ENCODE data around the gene PAX5. TPM values are rescaled to one million over a fixed set of nuclear protein-coding genes. Genes with fewer than 3 reads are reported as not detected.

Gene PAX5
- polyA plus RNA-seq, 1 of the 3 experiments (the other 2 are of a cell fraction), result 0.05 TPM

DNA sequence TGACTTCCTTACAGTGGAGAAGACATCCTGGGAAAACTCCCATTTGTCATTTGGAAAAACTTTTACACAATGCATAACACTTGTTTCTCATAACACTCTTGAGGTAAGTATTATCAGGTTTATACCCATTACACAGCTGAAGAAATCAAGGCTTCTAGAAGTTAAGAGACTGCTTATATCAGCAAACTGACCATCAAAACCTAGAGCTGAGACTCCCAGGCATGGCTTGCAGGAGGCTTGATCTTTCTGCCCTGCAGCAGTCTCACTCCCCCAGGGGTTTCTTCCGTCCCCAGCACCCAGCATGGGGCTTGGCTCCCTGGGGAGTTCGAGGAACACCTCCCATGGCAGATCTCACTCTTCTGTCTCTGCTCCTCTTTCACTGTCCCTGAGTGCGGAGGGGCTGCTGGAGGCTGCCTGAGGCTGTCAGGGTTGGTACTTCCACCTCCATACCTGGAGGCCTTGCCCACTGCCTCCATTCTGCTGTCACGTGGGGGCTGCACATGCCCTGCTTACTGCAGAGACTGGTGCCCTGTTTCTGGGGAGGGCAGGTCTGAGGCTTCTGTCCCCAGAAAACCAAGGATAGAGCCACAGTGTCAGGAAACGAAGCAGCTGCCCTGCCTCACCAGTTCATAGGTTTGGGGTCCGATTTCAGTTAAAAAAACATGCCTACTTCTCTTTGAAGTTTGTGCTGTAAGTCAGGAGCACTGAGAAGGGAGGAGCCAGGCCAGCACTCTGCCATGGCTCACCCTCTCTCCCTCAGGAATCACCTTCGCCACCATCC is 202.5 kb downstream of the PAX5 start:
- Histone ChIP-seq H3K4me3 (ENCODE audit: low read depth in 2 of 2, low read length in 1 of 2) (no peak overlapping the region), H3K36me3 (replicated peaks in 1 of 2; ENCODE audit: control insufficient read depth in 1 of 2, insufficient read depth in 2 of 2, low read length in 1 of 2) (no peaks in the 10 kb centered on the region), H3K27ac (ENCODE audit: low read depth in 2 of 2, low read length in 1 of 2) (no peak overlapping the region), H3K4me2 (no peak overlapping the region), H3K9ac (no peak overlapping the region), H3K27me3 (ENCODE audit: insufficient read depth) (0 out of 2 replicates have a peak, but pooled peaks cover 14% of the 10 kb centered on the region), H3K79me2 (ENCODE audit: insufficient read depth) (no peaks in the 10 kb centered on the region), H3K4me1 (ENCODE audit: control insufficient read depth in 1 of 2, insufficient read depth in 2 of 2, low read depth in 1 of 2, low read length in 1 of 2) (no peaks in the 10 kb centered on the region; a peak in 1 of 4 replicates), H3K9me2 (no peaks in the 10 kb centered on the region), H3K9me3 (no peaks in the 10 kb centered on the region), H3F3A (replicated peaks; ENCODE audit: insufficient read depth) (no peaks in the 10 kb centered on the region), H4K20me1 (ENCODE audit: insufficient read depth) (no peaks in the 10 kb centered on the region), H2AFZ (ENCODE audit: low read depth) (no peak overlapping the region)
- POLR2A ChIA-PET, result no interaction called here
- DNase-seq, result no peak
- CTCF ChIA-PET, result interaction anchor here (1.2 kb wide), 1 partner anchor 9 kb away, joined by 3 read pairs; no protein-coding TSS in a partner anchor
- 50% methylated on average over 5 of the region's 7 CpGs for WGBS (ENCODE audit: low lambda C conversion rate)
- no peak for TF ChIP-seq POLR2AphosphoS5 (IDR thresholded peaks at IDR 0.05; ENCODE audit: low read depth, low read length)
- no peak for TF ChIP-seq CTCF (IDR thresholded peaks at IDR 0.05)
- TF ChIP-seq, protein P1, sequence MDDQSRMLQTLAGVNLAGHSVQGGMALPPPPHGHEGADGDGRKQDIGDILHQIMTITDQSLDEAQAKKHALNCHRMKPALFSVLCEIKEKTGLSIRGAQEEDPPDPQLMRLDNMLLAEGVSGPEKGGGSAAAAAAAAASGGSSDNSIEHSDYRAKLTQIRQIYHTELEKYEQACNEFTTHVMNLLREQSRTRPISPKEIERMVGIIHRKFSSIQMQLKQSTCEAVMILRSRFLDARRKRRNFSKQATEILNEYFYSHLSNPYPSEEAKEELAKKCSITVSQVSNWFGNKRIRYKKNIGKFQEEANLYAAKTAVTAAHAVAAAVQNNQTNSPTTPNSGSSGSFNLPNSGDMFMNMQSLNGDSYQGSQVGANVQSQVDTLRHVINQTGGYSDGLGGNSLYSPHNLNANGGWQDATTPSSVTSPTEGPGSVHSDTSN (IDR thresholded peaks at IDR 0.05), result no peak
- TF ChIP-seq ELF1 (IDR thresholded peaks at IDR 0.05), result no peak
- no peak for TF ChIP-seq RXRA (IDR thresholded peaks at IDR 0.05; ENCODE audit: borderline replicate concordance, low read depth)
- no peak for TF ChIP-seq EZH2phosphoT487 (IDR thresholded peaks at IDR 0.05; ENCODE audit: borderline replicate concordance, low read depth)
- TF ChIP-seq, protein P2, sequence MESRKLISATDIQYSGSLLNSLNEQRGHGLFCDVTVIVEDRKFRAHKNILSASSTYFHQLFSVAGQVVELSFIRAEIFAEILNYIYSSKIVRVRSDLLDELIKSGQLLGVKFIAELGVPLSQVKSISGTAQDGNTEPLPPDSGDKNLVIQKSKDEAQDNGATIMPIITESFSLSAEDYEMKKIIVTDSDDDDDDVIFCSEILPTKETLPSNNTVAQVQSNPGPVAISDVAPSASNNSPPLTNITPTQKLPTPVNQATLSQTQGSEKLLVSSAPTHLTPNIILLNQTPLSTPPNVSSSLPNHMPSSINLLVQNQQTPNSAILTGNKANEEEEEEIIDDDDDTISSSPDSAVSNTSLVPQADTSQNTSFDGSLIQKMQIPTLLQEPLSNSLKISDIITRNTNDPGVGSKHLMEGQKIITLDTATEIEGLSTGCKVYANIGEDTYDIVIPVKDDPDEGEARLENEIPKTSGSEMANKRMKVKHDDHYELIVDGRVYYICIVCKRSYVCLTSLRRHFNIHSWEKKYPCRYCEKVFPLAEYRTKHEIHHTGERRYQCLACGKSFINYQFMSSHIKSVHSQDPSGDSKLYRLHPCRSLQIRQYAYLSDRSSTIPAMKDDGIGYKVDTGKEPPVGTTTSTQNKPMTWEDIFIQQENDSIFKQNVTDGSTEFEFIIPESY (IDR thresholded peaks at IDR 0.05; ENCODE audit: borderline replicate concordance, low read depth), result no peak
- no peak for TF ChIP-seq RFX5 (IDR thresholded peaks at IDR 0.05; ENCODE audit: low read length)
- no peak for TF ChIP-seq YY1 (IDR thresholded peaks at IDR 0.05; ENCODE audit: low read depth)
- TF ChIP-seq TAF1 (IDR thresholded peaks at IDR 0.05; ENCODE audit: borderline replicate concordance, low read depth, low read length), result no peak
- TF ChIP-seq RCOR1 (IDR thresholded peaks at IDR 0.05; ENCODE audit: low read length), result no peak
- no peak for TF ChIP-seq GATA2 (CRISPR knock-in tag; IDR thresholded peaks at IDR 0.05)
- no peak for TF ChIP-seq EP300 (IDR thresholded peaks at IDR 0.05; ENCODE audit: borderline replicate concordance in 1 of 2, low read depth in 1 of 2, low read length in 1 of 2)
- no peak for TF ChIP-seq NRF1 (IDR thresholded peaks at IDR 0.05; ENCODE audit: low read depth, low read length)
- no peak for TF ChIP-seq REST (IDR thresholded peaks at IDR 0.05; ENCODE audit: low read depth, low read length)
- no peak for TF ChIP-seq SIN3A (IDR thresholded peaks at IDR 0.05; ENCODE audit: borderline replicate concordance, low read depth, low read length)
- TF ChIP-seq, protein P3, sequence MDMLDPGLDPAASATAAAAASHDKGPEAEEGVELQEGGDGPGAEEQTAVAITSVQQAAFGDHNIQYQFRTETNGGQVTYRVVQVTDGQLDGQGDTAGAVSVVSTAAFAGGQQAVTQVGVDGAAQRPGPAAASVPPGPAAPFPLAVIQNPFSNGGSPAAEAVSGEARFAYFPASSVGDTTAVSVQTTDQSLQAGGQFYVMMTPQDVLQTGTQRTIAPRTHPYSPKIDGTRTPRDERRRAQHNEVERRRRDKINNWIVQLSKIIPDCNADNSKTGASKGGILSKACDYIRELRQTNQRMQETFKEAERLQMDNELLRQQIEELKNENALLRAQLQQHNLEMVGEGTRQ (IDR thresholded peaks at IDR 0.05; ENCODE audit: borderline replicate concordance, low read depth, low read length), result no peak
- no peak for TF ChIP-seq FOXJ3 (CRISPR knock-in tag; IDR thresholded peaks at IDR 0.05)
